DOHH2 (cell line): ENCODE data around the gene TNFRSF9.

ENCODE experiments used
- H3F3A ChIP-seq: fragments of 200-600 bp; sonication (generic), shearing (Covaris generic); 2 replicates; pipeline ENCODE4 v1.6.0; 2016; ENCODE audit warnings: antibody characterized with exemption, mild to moderate bottlenecking; ENCODE audit not compliant: control insufficient read depth, insufficient read depth
- H3K27ac ChIP-seq: fragments of 200-600 bp; sonication (generic); 2 replicates; pipeline ENCODE4 v1.5.1; 2014; ENCODE audit warnings: low read depth, mild to moderate bottlenecking, low read length, moderate library complexity
- H3K27me3 ChIP-seq: fragments of 200-600 bp; sonication (generic); 2 replicates; pipeline ENCODE4 v1.6.1; 2014; ENCODE audit warnings: mild to moderate bottlenecking, low read length, mixed read lengths; ENCODE audit not compliant: control insufficient read depth
- H3K36me3 ChIP-seq: fragments of 200-600 bp; sonication (generic); 2 replicates; pipeline ENCODE4 v1.6.1; 2014; ENCODE audit warnings: mild to moderate bottlenecking, low read length, moderate library complexity, mixed read lengths; ENCODE audit not compliant: control insufficient read depth
- H3K4me1 ChIP-seq: fragments of 200-600 bp; sonication (generic); 2 replicates; pipeline ENCODE4 v1.6.1; 2014; ENCODE audit warnings: mild to moderate bottlenecking, low read length, mixed read lengths; ENCODE audit not compliant: control insufficient read depth
- H3K4me2 ChIP-seq: fragments of 200-600 bp; sonication (generic); 2 replicates; pipeline ENCODE4 v1.6.0; 2014; ENCODE audit warnings: mild to moderate bottlenecking, low read length, moderate library complexity
- H3K4me3 ChIP-seq: fragments of 200-600 bp; sonication (generic); 2 replicates; pipeline ENCODE4 v1.5.1; 2014; ENCODE audit warnings: mild to moderate bottlenecking, low read length, mixed read lengths
- H3K79me2 ChIP-seq: fragments of 200-600 bp; sonication (generic); 2 replicates; pipeline ENCODE4 v1.6.1; 2014; ENCODE audit warnings: mild to moderate bottlenecking, low read length, mixed read lengths; ENCODE audit not compliant: control insufficient read depth
- H3K9me2 ChIP-seq: fragments of 200-600 bp; sonication (generic); replicated peaks from 2 replicates; pipeline ENCODE4 v1.6.1; 2014; ENCODE audit warnings: mild to moderate bottlenecking, low read length, mixed read lengths; ENCODE audit not compliant: control insufficient read depth
- H3K9me3 ChIP-seq: fragments of 200-600 bp; sonication (generic); 2 replicates; pipeline ENCODE4 v1.6.1; 2014; ENCODE audit warnings: antibody characterized with exemption, low read length, mixed read lengths; ENCODE audit not compliant: control insufficient read depth, insufficient read depth
- H4K20me1 ChIP-seq: fragments of 200-600 bp; sonication (generic); 2 replicates; pipeline ENCODE4 v1.6.0; 2014; ENCODE audit warnings: low read depth, mild to moderate bottlenecking, antibody characterized with exemption, low read length, moderate library complexity; ENCODE audit not compliant: control insufficient read depth, insufficient read depth
- EZH2phosphoT487 ChIP-seq: fragments of 200-600 bp; sonication (generic); IDR thresholded peaks from 2 replicates; pipeline ENCODE4 v1.6.1; 2017; ENCODE audit warnings: borderline replicate concordance, mild to moderate bottlenecking, antibody characterized with exemption, low read length, moderate library complexity, mixed read lengths
- TF ChIP-seq, protein P1 (sequence below): fragments of 200-600 bp; sonication (generic); IDR thresholded peaks from one replicate; pipeline ENCODE4 v1.5.1; 2014; ENCODE audit warnings: antibody characterized with exemption, mild to moderate bottlenecking, low read depth, low read length; ENCODE audit not compliant: poor library complexity, severe bottlenecking

Gene TNFRSF9

DNA sequence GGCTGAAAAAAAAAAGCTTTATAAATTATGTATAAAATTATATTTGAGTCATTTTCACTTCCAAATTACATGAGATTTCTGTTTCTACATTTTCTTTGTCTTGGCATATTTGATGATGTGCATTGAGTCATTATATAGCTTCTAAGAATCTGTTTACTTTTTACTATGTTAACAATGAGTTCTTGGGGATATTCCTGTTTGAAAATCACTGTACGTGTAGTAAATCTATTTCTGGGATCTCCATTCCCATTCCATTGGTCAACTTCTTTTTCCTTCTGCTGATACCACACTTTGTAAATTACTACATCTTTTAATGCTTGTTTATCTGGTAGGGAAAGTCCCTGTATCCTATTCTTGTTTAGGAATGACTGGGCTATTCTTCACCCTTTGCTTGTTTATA, 43.6 kb downstream of the TNFRSF9 start:
- Histone ChIP-seq H3K9me2 (no peaks in the 10 kb centered on the region), H4K20me1 (no peaks in the 10 kb centered on the region)
- no peak for TF ChIP-seq EZH2phosphoT487
- TF ChIP-seq, protein P1, sequence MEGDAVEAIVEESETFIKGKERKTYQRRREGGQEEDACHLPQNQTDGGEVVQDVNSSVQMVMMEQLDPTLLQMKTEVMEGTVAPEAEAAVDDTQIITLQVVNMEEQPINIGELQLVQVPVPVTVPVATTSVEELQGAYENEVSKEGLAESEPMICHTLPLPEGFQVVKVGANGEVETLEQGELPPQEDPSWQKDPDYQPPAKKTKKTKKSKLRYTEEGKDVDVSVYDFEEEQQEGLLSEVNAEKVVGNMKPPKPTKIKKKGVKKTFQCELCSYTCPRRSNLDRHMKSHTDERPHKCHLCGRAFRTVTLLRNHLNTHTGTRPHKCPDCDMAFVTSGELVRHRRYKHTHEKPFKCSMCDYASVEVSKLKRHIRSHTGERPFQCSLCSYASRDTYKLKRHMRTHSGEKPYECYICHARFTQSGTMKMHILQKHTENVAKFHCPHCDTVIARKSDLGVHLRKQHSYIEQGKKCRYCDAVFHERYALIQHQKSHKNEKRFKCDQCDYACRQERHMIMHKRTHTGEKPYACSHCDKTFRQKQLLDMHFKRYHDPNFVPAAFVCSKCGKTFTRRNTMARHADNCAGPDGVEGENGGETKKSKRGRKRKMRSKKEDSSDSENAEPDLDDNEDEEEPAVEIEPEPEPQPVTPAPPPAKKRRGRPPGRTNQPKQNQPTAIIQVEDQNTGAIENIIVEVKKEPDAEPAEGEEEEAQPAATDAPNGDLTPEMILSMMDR, result no peak

GRCh38 chr1:7893529-7894180, 47.0 kb downstream of the TNFRSF9 start:
- Histone ChIP-seq H4K20me1 (no peaks in the 10 kb centered on the region), H3F3A (no peaks in the 10 kb centered on the region), H3K36me3 (no peaks in the 10 kb centered on the region), H3K4me3 (no peak overlapping the region), H3K4me1 (no peaks in the 10 kb centered on the region), H3K27me3 (no peaks in the 10 kb centered on the region), H3K27ac (no peak overlapping the region), H3K79me2 (no peaks in the 10 kb centered on the region), H3K4me2 (no peak overlapping the region), H3K9me2 (no peaks in the 10 kb centered on the region), H3K9me3 (no peaks in the 10 kb centered on the region)
- no peak for TF ChIP-seq EZH2phosphoT487
- TF ChIP-seq, protein P1, result no peak

More for the DNA sequence above, 43.6 kb downstream of the TNFRSF9 start:
- Histone ChIP-seq H3K79me2 (no peaks in the 10 kb centered on the region), H3K4me1 (peaks cover 3% of the 10 kb centered on the region; the same call in 1 of the 2 replicates), H3K9me3 (no peaks in the 10 kb centered on the region), H3F3A (no peaks in the 10 kb centered on the region), H3K4me3 (no peak overlapping the region), H3K27ac (no peak overlapping the region), H3K36me3 (no peaks in the 10 kb centered on the region), H3K27me3 (no peaks in the 10 kb centered on the region), H3K4me2 (no peak overlapping the region)

GRCh38 chr1:7891804-7892203, 48.8 kb downstream of the TNFRSF9 start:
- Histone ChIP-seq H3K4me1 (no peaks in the 10 kb centered on the region), H3K79me2 (no peaks in the 10 kb centered on the region), H3K36me3 (no peaks in the 10 kb centered on the region), H3K27me3 (no peaks in the 10 kb centered on the region), H3K4me2 (no peak overlapping the region), H4K20me1 (no peaks in the 10 kb centered on the region), H3K9me3 (no peaks in the 10 kb centered on the region), H3K9me2 (no peaks in the 10 kb centered on the region), H3K27ac (no peak overlapping the region), H3F3A (no peaks in the 10 kb centered on the region), H3K4me3 (no peak overlapping the region)
- TF ChIP-seq, protein P1, result no peak
- no peak for TF ChIP-seq EZH2phosphoT487
